Transverse colon (tissue), 3 donors: Measurements from ENCODE around the gene DYNC2H1.

Experiments used
- CTCF ChIP-seq, 5 experiments: fragments of 200-600 bp in 3 of 5; fragments of 450-650 bp in 2 of 5; sonication (generic) in 3 of 5; IDR thresholded peaks; 1 replicate in 2 of 5; 2 replicates in 3 of 5; pipeline ENCODE4 v1.5.1; 2016 to 2017; ENCODE audit warnings: antibody characterized with exemption in 5 of 5, inconsistent platforms in 3 of 5, mild to moderate bottlenecking in 2 of 5, moderate library complexity in 1 of 5
- EP300 ChIP-seq: sonication (generic); formaldehyde crosslinking; IDR thresholded peaks from one replicate; pipeline ENCODE4 v1.6.1; 2017; ENCODE audit warnings: antibody characterized with exemption, low read depth
- POLR2A ChIP-seq: fragments of 450-650 bp; IDR thresholded peaks from one replicate; pipeline ENCODE4 v1.6.1; 2016; ENCODE audit warnings: antibody characterized with exemption, mild to moderate bottlenecking, moderate library complexity

- TF ChIP-seq EP300 (no peak), CTCF (IDR thresholded peaks at IDR 0.05) (no peak), POLR2A (no peak)
Observed at GRCh38 chr11:103228807-103229206, 119.6 kb downstream of the DYNC2H1 start.
